Measurements from ENCODE around the gene CAPN5.
A peak's percentile ranks its signal among the peaks of the same experiment; 100 is the strongest.

GRCh38 chr11:77046060-77046501, 20.7 kb upstream of the CAPN5 start:
- no peak for TF ChIP-seq ATF3 (CRISPR knock-in tag; IDR thresholded peaks at IDR 0.05)
- TF ChIP-seq ETV6 (CRISPR knock-in tag; conservative IDR thresholded peaks at IDR 0.05) = no peak
- TF ChIP-seq ASH2L (IDR thresholded peaks at IDR 0.05; ENCODE audit: insufficient read length, low read depth, low read length) = no peak
- no peak for TF ChIP-seq CHD4 (IDR thresholded peaks at IDR 0.05; ENCODE audit: borderline replicate concordance, low read length)
- TF ChIP-seq ZNF331 (CRISPR knock-in tag; IDR thresholded peaks at IDR 0.05) = no peak
- TF ChIP-seq POLR2AphosphoS5 (IDR thresholded peaks at IDR 0.05; ENCODE audit: low read depth, low read length) = no peak
- TF ChIP-seq EP300 (IDR thresholded peaks at IDR 0.05; ENCODE audit: low read depth in 2 of 2, low read length in 2 of 2) = no peak
- TF ChIP-seq EP300 (CRISPR knock-in tag; IDR thresholded peaks at IDR 0.05; ENCODE audit: borderline replicate concordance) = no peak
- no peak for TF ChIP-seq HNRNPH1 (optimal IDR thresholded peaks at IDR 0.05; ENCODE audit: low read depth, low read length)
- no peak for TF ChIP-seq MLLT10 (CRISPR knock-in tag; IDR thresholded peaks at IDR 0.05)
- TF ChIP-seq CTCF (CRISPR knock-in tag; IDR thresholded peaks at IDR 0.05) = peak; percentile 82
- no peak for TF ChIP-seq ZFP37 (CRISPR knock-in tag; IDR thresholded peaks at IDR 0.05; ENCODE audit: borderline replicate concordance)
- TF ChIP-seq IRF1 (CRISPR knock-in tag; IDR thresholded peaks at IDR 0.05; ENCODE audit: low read depth) = no peak
- TF ChIP-seq ATF2 (CRISPR knock-in tag; IDR thresholded peaks at IDR 0.05) = no peak

Data from HepG2 (cell line).